TTC549 (cell line): ENCODE results near the gene TM7SF2.
A peak's percentile ranks its signal among the peaks of the same experiment; 100 is the strongest.
"Not testable (repeated sequence)": the region's sequence is repeated elsewhere in the genome, so short reads cannot be mapped to it uniquely, and the experiment has no call there.

ENCODE experiments used
- FAIRE-seq: peaks from 2 replicates; lab custom pipeline; 2012; peaks lifted over from hg19 to GRCh38; lab: Jason Lieb, UNC

Gene TM7SF2

DNA sequence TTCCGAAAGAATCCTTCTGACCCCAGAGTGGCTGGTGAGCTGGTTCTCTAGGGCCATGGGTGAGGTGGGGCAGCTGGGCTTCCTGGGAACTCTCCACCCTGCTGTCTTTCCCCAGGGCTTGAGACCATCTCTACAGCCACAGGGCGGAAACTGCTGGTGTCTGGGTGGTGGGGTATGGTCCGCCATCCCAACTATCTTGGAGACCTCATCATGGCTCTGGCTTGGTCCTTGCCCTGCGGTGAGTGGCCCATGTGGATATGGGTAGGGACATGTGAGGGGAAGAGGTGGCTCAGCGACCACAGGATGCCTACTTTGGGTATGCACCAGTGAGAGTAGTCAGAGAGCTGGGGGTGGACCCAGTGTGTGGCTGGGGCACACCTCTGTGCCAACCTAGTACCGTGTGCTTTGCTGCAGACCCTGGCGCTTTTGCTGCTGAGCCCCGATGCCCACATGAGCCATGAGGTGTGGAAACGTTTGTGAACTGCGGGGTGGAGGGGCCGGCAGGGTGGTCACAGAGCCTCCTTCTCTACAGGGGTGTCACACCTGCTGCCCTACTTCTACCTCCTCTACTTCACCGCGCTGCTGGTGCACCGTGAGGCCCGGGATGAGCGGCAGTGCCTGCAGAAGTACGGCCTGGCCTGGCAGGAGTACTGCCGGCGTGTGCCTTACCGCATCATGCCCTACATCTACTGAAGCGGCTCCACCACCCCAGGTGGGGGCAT, 3.9 kb downstream of the TM7SF2 start:
- FAIRE-seq = no peak

GRCh38 chr11:65116370-65117205, 4.9 kb downstream of the TM7SF2 start:
- no peak for FAIRE-seq

- peak; percentile 95 for FAIRE-seq
Measured at GRCh38 chr11:65117206-65118096, 5.8 kb downstream of the TM7SF2 start, which contains the start of gene ZNHIT2. TSS of gene ZNHIT2 (minus strand) at chr11:65117701. CDS start at chr11:65117653, 48 bp downstream.

DNA sequence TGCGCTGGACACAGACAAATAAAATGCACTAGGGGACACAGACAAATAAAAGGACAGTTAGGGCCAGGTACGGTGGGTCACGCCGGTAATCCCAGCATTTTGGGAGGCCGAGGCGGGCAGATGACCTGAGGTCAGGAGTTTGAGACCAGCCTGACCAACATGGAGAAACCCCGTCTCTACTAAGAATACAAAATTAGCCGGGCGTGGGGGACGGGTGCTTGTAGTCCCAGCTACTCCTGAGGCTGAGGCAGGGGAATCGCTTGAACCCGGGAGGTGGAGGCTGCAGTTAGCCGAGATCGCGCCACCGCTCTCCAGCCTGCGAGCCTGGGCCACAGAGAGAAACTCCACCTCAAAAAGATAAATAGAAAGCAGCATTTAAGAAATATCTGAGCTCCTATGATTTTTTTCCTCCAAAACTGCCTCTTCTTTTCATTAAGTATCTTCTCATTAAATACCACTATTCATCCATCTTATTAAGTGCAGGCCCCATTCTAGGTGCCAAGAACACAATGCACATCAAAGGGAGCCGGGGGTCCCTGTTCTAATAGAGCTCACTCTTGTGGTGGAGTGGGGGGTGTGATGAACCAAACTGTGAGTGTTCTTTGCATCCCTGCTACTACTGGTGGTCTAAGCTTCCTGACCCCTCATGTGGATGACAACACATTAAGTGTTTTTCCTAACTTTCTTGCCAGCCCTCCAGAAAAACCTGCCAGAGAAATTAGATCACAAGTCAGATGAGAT, 6.6 kb downstream of the TM7SF2 start:
- FAIRE-seq = no peak

DNA sequence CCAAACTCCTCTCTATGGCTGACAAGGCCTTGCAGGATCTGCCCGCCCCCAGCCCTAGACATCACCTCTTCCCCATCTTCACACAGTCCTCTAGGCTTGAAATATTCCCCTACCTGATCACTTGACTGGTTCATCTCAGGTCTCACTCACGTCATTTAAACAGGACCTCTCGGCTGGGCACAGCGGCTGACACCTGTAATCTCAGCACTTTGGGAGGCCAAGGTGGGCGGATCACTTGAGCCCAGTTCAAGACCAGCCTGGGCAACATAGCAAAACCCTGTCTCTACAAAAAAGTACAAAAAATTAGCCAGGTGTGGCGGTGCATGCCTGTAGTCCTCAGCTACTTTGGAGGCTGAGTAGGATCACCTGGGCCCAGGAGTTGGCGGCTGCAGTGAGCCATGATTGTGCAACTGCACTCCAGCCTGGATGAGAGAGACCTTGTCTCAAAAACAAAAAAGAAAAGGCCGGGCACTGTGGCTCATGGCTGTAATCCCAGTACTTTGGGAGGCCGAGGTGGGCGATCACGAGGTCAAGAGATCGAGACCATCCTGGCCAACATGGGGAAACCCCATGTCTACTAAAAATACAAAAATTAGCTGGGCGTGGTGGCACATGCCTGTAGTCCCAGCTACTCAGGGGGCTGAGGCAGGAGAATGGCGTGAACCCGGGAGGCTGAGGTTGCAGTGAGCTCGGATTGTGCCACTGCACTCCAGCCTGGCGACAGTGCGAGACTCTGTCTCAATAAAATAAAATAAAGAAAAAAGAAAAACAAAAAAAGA, 7.4 kb downstream of the TM7SF2 start:
- FAIRE-seq = not testable (repeated sequence)

GRCh38 chr11:65119670-65119995, 8.0 kb downstream of the TM7SF2 start:
- FAIRE-seq = no peak

DNA sequence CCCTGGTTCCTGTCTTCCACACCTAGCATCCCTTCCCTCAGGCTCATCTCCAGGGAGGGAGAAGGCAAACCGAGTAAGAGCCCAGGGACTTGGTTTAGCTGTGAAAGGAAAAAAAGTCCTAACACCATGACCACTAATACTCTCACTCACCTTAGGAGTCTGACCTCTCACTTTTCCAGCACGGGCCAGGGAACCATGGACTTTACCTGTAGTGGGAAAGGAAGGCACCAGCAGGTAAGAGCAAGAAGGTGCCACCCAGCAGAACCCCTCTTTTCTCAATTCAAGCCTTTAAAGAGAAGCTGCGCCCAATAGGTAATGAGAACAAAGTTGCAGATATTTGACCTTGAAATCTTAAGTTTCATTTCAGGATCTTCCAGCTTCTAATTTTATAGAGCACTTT, 9.2 kb downstream of the TM7SF2 start:
- no peak for FAIRE-seq

DNA sequence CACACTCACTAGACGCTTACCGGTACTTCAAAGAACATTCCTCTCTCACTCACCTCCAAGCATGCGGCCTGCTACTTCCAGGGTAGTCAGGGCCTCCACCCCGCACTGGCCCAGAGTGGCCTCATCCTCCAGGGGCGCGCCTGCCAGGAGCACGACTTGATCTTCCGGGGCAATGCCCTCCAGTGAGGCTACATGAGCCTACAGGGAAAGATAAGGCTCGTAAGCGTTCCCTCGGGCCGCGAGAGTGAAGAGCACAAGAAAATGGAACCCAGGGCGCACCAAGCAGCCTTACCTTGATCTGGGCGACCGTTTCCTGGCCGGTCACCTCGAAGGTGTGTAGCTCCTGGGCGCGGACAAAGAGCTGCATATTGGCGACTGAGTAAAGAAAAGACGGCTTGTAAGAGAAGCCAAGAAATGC, 9.8 kb downstream of the TM7SF2 start:
- FAIRE-seq = no peak

GRCh38 chr11:65121865-65122696, 10.4 kb downstream of the TM7SF2 start, which contains the start of the genes FAU and MRPL49:
TSS of gene FAU (minus strand) at chr11:65122134. CDS start at chr11:65121813, 321 bp downstream.
TSS of gene MRPL49 (plus strand) at chr11:65122321. CDS start at chr11:65122347, 26 bp downstream.
- FAIRE-seq = peak; percentile 80

GRCh38 chr11:65124480-65125196, 13.0 kb downstream of the TM7SF2 start:
- no peak for FAIRE-seq

GRCh38 chr11:65125197-65126056, 13.8 kb downstream of the TM7SF2 start:
- no peak for FAIRE-seq

DNA sequence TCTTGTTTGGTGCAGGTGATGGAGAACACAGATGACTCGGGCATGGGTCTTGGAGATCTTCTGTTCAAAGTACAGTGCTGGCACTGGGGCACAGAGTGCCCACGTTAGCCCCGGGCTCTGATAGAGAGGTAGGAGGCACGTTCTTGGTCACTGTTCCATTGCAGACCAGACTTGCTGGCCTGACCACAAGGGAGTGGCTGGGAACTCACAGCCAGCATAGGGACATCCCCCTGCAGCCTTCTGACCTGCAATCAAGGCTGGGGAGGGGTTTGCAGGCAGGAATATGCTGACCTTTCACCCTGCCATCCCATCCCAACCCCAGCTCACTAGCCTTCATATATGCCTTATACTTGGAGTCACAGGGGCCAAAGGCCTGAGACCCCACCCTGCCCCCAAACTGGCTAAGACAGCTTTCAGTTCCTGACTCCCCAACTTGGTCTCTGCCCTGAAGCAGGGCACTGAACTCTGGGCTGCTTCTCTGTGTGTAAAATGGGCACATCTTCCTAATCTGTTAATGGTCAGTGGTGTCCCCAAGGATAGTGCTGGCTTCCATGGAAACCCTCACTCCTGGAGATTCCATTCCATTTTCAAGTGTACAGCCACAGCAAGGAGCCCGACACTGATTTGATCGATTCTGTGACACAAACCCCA, 15.1 kb downstream of the TM7SF2 start:
- FAIRE-seq = no peak

DNA sequence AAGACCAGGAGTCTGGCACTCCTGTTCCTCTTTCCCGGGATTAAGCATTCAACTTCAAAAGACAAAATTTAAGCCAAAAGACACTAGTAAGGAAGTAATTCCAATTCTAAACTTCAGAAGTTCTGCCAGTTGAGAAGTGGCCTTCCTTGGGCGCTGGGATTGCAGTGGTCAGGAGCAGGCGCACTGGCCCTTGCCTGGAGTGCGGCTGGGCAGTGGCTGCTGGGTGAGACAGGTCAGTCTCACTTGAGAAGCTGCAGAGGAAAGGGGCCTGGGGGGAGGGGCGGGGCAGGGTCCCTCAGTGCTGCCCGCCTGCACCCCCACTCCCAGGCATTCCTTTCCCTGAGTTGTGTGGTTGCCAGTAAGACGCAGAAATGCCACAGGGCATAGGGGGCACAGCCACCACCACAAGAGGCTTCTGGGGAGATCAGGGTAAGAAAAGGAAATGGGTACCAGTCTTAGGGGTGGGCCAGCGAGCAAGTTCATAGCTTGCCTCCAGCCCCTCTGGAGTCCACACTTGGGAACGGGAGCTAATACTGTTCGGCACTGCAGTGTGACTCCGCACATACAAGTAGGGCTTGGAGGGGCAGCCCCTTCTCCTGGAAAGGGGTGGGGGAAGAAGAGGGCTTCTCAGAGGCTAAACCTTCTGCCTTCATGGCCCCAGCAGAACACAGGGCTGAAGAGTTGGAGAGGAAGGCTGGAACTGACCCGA, 16.0 kb downstream of the TM7SF2 start:
- FAIRE-seq = no peak

DNA sequence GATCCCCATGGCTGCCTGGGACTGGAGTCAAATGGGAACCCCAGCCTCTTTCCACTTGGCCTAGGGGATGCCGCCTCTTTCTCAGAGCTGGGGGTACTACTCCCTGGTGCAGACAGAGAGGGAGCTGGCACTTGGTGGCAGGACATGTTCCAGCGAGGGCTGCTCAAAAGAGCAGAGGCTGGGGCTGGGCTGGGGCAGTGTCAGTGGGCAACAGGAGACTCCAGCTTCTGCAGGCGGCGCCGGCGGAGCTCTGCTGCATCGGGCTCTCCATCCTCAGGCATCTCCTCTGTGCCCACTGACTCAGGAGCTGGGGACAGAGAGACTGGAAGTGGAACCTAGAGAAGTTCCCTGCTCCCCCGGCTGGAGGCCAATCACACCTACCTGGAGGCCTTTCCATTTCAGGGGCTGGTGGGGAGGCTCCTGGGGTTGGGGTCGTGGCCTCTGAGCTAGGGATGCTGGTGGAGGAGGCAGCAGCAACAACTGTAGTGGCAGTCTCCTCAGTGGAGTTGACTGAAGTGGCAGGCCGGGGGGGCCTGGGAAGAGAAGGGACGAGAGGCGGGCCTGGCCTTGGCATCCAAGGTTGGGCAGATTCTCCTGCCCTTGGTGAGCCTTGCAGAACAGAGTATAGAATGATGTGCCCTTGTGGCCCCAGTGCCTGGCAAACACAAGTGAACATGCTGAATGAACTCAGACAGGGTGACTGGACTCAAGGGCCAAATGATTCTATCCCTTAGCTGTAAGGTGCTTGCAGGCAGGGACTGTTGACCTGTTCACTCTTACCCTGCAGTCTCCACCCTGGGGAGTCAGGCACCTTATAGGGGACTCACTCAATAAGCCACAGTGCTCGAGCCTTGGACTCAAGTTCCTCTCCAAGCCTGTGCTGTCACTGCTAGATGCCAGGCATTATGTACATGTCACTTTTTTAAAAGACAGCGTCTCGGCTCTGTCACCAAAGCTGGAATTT, 16.8 kb downstream of the TM7SF2 start:
- FAIRE-seq = no peak

DNA sequence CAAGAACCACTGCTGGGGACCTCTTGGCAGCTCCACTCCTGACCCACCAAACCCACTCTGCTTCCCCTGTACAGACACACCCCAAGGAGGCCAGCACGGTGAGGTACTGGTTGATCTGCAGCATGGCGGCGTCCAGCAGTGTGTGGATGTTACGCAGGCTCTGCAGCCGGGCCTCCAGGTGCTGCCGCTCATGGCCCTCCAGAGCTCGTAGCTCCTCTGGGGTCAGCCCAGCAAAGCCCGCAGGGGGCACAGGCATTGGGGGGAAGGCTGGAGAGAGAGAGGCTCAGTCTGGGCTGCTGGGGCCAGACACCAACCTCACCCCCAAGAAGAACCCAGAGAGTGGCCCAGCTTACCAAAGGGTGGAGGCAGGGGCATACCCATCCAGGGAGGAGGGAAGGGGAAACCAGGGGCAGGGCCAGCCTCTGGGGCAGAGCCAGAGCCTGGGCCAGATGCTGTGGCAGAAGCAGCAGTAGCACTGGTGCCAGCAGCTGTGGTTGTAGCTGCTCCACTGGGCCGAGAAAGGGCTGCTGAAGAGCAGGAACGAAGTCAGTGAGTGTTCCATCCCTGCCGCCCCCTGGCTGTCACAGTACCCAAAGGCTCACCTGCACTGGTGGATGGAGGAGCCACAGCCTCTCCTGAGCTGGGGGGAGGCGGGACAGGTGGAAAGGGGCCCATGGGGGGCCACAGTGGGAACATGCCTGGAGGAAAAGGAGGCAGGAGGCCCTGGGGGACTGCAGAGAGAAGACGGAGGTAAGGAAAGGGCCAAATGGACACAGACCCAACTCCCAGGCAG, 18.2 kb downstream of the TM7SF2 start:
- no peak for FAIRE-seq
